Upper lobe of left lung (tissue), 4 donors: ENCODE results near the gene ATF6.

ENCODE experiments used
- EP300 ChIP-seq, 4 donors: sonication (generic); formaldehyde crosslinking; IDR thresholded peaks; one replicate each; pipeline ENCODE4 v1.5.1; 2017; ENCODE audit warnings: antibody characterized with exemption in 4 of 4, control low read depth in 2 of 4
- POLR2A ChIP-seq, 4 donors: fragments of 450-650 bp; IDR thresholded peaks; one replicate each; pipeline ENCODE4 v1.5.1; 2016 to 2017; ENCODE audit warnings: antibody characterized with exemption in 4 of 4, mild to moderate bottlenecking in 2 of 4
- POLR2AphosphoS5 ChIP-seq, 2 donors: sonication (generic); formaldehyde crosslinking; IDR thresholded peaks; one replicate each; pipeline ENCODE4 v1.5.1; 2017; ENCODE audit warnings: antibody characterized with exemption in 2 of 2
- TF ChIP-seq, protein P1 (sequence below), 6 experiments: fragments of 450-650 bp in 4 of 6; fragments of 200-600 bp in 2 of 6; sonication (generic) in 2 of 6; IDR thresholded peaks; one replicate each; pipeline ENCODE4 v1.5.1; 2016 to 2019; ENCODE audit warnings: antibody characterized with exemption in 6 of 6

DNA sequence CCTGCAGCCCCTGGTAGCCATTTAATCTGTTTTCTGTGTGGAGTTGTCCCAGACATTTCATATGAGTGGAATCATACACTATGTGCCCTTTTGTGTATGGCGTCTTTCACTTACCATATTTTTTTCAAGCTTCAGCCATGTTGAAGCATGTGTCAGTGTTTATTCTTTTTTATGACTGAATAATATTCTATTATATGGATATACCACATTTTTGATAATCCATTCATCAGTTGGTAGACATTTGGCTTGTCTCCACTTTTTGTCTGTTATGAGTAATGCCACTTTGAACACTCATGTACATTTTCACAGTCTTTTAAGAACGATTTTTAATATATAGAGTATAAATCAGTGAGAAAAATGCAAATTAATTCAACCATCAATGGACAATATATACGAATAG is 44.7 kb downstream of the ATF6 start:
- TF ChIP-seq, protein P1, sequence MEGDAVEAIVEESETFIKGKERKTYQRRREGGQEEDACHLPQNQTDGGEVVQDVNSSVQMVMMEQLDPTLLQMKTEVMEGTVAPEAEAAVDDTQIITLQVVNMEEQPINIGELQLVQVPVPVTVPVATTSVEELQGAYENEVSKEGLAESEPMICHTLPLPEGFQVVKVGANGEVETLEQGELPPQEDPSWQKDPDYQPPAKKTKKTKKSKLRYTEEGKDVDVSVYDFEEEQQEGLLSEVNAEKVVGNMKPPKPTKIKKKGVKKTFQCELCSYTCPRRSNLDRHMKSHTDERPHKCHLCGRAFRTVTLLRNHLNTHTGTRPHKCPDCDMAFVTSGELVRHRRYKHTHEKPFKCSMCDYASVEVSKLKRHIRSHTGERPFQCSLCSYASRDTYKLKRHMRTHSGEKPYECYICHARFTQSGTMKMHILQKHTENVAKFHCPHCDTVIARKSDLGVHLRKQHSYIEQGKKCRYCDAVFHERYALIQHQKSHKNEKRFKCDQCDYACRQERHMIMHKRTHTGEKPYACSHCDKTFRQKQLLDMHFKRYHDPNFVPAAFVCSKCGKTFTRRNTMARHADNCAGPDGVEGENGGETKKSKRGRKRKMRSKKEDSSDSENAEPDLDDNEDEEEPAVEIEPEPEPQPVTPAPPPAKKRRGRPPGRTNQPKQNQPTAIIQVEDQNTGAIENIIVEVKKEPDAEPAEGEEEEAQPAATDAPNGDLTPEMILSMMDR (IDR thresholded peaks at IDR 0.05): no peak
- TF ChIP-seq EP300 (IDR thresholded peaks at IDR 0.05) (no peak), POLR2AphosphoS5 (IDR thresholded peaks at IDR 0.05) (no peak), POLR2A (IDR thresholded peaks at IDR 0.05) (no peak)
